ENCODE data around the gene MAPKAP1. TPM values are rescaled to one million over a fixed set of nuclear protein-coding genes. Genes with fewer than 3 reads are reported as not detected.

Gene MAPKAP1
- total RNA-seq, 1 donor from 2014 or later: 127 TPM

DNA sequence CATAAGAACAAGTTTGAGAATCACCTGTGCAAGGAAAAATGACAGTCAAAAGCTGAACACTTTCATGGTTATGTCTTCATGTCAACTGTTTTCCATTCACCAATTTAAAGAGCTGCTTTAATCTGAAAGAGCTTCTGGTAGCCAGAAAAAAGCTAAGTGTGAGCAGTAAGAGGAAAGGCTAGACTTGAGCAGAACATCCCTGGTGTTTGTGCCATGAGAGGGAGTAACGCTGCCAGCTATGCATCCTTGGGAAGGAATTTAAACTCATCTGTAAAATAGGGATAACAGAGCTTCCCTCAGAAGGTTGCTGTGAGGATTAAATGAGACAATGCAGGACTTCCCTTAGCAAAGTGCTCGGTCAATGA, 193.7 kb downstream of the MAPKAP1 start:
- Histone ChIP-seq H3K27me3 (ENCODE audit: low read depth) (no peaks in the 10 kb centered on the region), H3K36me3 (no peaks in the 10 kb centered on the region), H3K9me3 (replicated peaks) (no peaks in the 10 kb centered on the region), H3K4me3 (peak overlapping the region; percentile 29), H3K27ac (replicated peaks) (peak overlapping the region; percentile 76), H3K4me1 (peaks cover 61% of the 10 kb centered on the region)
- intact Hi-C loops (cut with micrococcal nuclease): no loop called here
- TF ChIP-seq, protein P1, sequence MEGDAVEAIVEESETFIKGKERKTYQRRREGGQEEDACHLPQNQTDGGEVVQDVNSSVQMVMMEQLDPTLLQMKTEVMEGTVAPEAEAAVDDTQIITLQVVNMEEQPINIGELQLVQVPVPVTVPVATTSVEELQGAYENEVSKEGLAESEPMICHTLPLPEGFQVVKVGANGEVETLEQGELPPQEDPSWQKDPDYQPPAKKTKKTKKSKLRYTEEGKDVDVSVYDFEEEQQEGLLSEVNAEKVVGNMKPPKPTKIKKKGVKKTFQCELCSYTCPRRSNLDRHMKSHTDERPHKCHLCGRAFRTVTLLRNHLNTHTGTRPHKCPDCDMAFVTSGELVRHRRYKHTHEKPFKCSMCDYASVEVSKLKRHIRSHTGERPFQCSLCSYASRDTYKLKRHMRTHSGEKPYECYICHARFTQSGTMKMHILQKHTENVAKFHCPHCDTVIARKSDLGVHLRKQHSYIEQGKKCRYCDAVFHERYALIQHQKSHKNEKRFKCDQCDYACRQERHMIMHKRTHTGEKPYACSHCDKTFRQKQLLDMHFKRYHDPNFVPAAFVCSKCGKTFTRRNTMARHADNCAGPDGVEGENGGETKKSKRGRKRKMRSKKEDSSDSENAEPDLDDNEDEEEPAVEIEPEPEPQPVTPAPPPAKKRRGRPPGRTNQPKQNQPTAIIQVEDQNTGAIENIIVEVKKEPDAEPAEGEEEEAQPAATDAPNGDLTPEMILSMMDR (IDR thresholded peaks at IDR 0.05; ENCODE audit: borderline replicate concordance): no peak
- no peak for DNase-seq

DNA sequence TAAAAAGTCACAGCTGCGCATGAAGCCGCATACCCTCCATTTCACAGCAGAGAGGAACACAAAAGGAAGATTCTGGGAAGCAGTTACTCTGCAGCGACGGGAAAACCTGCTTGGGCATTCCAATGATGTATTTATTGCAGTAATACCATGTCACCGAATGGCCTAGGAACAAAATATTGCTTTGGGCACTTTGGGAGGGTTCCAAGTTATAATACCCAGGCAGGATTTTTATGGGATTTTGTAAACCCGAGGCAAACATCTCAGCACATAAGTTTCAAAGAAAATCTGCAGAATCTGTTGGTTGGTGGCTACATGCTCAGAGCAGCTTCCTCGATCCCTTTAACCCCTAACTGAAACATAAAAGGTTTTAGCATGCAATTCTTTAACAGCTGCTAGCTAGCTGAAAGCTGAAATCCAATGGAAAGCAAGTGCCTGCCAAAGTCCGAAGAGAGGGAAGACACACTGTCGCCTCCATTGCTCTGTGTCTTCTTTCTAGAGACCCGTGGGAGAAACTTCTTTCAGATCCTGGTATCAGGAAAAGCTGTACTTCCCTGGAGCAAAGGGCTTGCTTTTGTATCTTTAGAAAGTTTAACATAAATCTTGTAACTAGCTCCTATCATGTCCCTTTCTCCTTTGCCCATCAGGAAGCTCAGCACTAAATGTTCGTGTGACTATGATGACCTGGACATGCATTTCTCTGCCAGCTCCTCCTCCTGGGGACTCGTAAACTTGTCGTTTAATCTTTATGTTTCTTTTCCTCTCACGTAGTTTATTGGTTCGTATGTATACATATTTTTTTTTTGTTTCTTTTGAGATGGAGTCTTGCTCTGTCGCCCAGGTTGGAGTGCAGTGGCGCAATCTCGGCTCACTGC, 195.0 kb downstream of the MAPKAP1 start:
- Histone ChIP-seq H3K27me3 (ENCODE audit: low read depth) (no peaks in the 10 kb centered on the region), H3K4me1 (peaks cover 72% of the 10 kb centered on the region), H3K9me3 (replicated peaks) (no peaks in the 10 kb centered on the region), H3K36me3 (no peaks in the 10 kb centered on the region), H3K4me3 (no peak overlapping the region), H3K27ac (replicated peaks) (peak overlapping the region; percentile 76)
- no peak for DNase-seq
- TF ChIP-seq, protein P1 (IDR thresholded peaks at IDR 0.05; ENCODE audit: borderline replicate concordance): no peak
- intact Hi-C loops (cut with micrococcal nuclease): no loop called here

DNA sequence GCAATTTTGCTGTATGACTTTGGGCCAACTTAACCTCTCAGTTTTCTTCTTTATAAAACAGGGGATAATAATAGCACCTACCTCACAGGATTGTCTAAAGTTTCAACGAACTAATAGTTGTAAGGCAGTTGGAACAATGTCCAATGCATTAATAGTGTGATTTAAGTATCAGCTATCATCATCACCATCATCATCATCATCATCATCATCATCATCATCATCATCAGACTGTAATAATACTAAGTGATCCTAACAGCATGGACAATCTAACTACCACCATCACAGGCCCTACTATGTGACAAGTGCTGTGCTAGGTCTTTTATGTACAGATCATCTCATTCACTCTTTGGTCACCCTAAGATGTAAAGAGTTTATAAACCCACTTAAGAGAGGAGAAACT, 196.0 kb downstream of the MAPKAP1 start:
- DNase-seq: no peak
- TF ChIP-seq, protein P1 (IDR thresholded peaks at IDR 0.05; ENCODE audit: borderline replicate concordance): no peak
- Histone ChIP-seq H3K27me3 (ENCODE audit: low read depth) (no peaks in the 10 kb centered on the region), H3K4me3 (no peak overlapping the region), H3K9me3 (replicated peaks) (no peaks in the 10 kb centered on the region), H3K27ac (replicated peaks) (peak overlapping the region; percentile 76), H3K4me1 (peaks cover 82% of the 10 kb centered on the region), H3K36me3 (no peaks in the 10 kb centered on the region)
- intact Hi-C loops (cut with micrococcal nuclease): no loop called here

DNA sequence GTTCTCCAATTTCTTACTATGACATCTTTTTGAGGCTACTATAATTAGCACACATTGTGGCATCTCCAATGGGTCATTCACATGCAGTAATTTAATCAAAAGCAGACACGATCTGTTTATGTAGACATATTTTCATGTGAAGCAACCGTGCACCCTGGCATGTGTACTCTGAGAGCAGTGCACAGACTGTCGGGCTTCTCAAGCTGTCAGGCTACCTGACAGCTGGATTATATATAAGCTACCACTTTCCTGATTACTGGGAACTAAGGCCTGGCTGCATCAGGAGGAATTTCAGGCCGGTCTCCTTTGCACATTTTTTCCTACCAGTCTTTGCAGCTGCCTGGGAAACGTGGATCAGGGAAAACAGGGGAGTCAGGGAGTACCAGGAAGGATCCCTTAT, 197.5 kb downstream of the MAPKAP1 start:
- H3K27ac ChIP-seq (replicated peaks): peak overlapping the region; percentile 61
- H3K9me3 ChIP-seq (replicated peaks): no peaks in the 10 kb centered on the region
- DNase-seq: no peak
- intact Hi-C loops (cut with micrococcal nuclease): no loop called here
- H3K4me1 ChIP-seq: peaks cover 77% of the 10 kb centered on the region
- no peaks in the 10 kb centered on the region for H3K36me3 ChIP-seq
- no peak overlapping the region for H3K4me3 ChIP-seq
- H3K27me3 ChIP-seq (ENCODE audit: low read depth): no peaks in the 10 kb centered on the region
- TF ChIP-seq, protein P1 (IDR thresholded peaks at IDR 0.05; ENCODE audit: borderline replicate concordance): peak; percentile 21

DNA sequence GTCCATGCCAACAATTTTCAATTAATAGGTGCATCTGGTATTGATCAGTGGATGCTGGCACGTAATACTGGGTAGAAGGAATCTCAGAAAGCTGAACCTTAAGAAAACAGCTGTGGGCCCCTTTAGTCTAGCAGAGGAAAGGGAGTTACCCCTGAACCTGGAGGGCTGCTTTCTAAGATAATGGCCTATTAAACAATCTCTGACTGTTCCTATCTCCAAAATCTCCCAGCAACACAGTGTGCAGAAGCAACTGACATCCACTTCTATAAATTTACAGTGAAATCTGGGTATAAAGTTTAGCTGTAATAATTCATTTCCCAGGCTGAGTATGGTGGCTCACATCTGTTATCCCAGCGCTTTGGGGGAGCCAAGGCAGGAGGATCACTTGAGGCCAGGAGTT, 198.8 kb downstream of the MAPKAP1 start:
- Histone ChIP-seq H3K27ac (replicated peaks) (no peak overlapping the region), H3K4me1 (peaks cover 67% of the 10 kb centered on the region), H3K4me3 (no peak overlapping the region), H3K27me3 (ENCODE audit: low read depth) (no peaks in the 10 kb centered on the region), H3K36me3 (no peaks in the 10 kb centered on the region), H3K9me3 (replicated peaks) (no peaks in the 10 kb centered on the region)
- TF ChIP-seq, protein P1 (IDR thresholded peaks at IDR 0.05; ENCODE audit: borderline replicate concordance): no peak
- no peak for DNase-seq
- intact Hi-C loops (cut with micrococcal nuclease): no loop called here

Measured in left ventricle myocardium inferior (tissue), 1 donor.